COLO668 (cell line): Measurements from ENCODE around the gene RELA.

Source experiments
- DNase-seq: peaks from one replicate; lab custom pipeline; 2025; ENCODE audit not compliant: unreplicated experiment; lab: John Stamatoyannopoulos, UW

RELA gene

GRCh38 chr11:65615229-65615949, 47.3 kb downstream of the RELA start, which contains the start of gene PCNX3:
PCNX3 (plus strand) TSS chr11:65615776; CDS start chr11:65616312, 536 bp downstream.
- DNase-seq: peak; percentile 100

GRCh38 chr11:65613091-65613928, 49.4 kb downstream of the RELA start:
- DNase-seq: peak; percentile 46

GRCh38 chr11:65612691-65613090, 50.0 kb downstream of the RELA start:
- DNase-seq: no peak

GRCh38 chr11:65611758-65612603, 50.7 kb downstream of the RELA start:
- DNase-seq: no peak

GRCh38 chr11:65611028-65611757, 51.5 kb downstream of the RELA start:
- DNase-seq: no peak

GRCh38 chr11:65610404-65610803, 52.3 kb downstream of the RELA start:
- DNase-seq: no peak

GRCh38 chr11:65609665-65610064, 53.1 kb downstream of the RELA start:
- DNase-seq: no peak

- DNase-seq: no peak
Measured at GRCh38 chr11:65609229-65609628, 53.5 kb downstream of the RELA start.

GRCh38 chr11:65607614-65608426, 54.9 kb downstream of the RELA start:
- no peak for DNase-seq

GRCh38 chr11:65606876-65607613, 55.7 kb downstream of the RELA start:
- DNase-seq: no peak

- DNase-seq: no peak
Measured at GRCh38 chr11:65604258-65604657, 58.5 kb downstream of the RELA start.
